IPS-NIHi11 (cell line): ENCODE measurements around the gene SPON1.
"Not testable (repeated sequence)": the region's sequence is repeated elsewhere in the genome, so short reads cannot be mapped to it uniquely, and the experiment has no call there.

ENCODE experiments used
- DNase-seq: peaks from one replicate; pipeline ENCODE4 v3.0.0; 2012; ENCODE audit warnings: mixed read lengths, low spot score

Gene SPON1

GRCh38 chr11:14127679-14128078 lies 165.2 kb downstream of the SPON1 start:
- DNase-seq: no peak

- no peak for DNase-seq
Observed at GRCh38 chr11:14132312-14132711, 169.8 kb downstream of the SPON1 start.

DNA sequence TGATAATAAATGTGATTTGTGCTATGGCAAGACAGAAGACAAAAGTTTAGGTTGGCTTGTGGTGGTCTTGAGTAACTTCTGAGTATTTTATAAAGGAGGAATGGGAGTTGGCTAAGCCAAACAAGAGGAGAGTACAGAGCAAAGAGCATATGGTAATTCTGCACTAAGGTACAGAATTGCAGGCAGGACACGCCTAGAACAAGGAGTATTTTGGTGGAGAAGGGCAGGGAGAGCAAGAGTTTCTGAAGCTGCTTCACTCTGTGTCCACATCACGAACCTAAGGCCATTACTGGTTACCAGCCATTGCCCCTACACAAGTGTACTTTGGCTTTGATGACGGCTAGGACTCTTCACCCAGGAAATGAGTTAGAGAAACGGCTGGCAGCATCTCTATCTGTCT lies 170.9 kb downstream of the SPON1 start:
- no peak for DNase-seq

- no peak for DNase-seq
Observed at GRCh38 chr11:14136561-14136960, 174.0 kb downstream of the SPON1 start.

GRCh38 chr11:14137284-14137683 lies 174.8 kb downstream of the SPON1 start:
- DNase-seq: no peak

GRCh38 chr11:14140991-14141390 lies 178.5 kb downstream of the SPON1 start:
- DNase-seq: no peak

GRCh38 chr11:14141676-14142075 lies 179.2 kb downstream of the SPON1 start:
- no peak for DNase-seq

DNA sequence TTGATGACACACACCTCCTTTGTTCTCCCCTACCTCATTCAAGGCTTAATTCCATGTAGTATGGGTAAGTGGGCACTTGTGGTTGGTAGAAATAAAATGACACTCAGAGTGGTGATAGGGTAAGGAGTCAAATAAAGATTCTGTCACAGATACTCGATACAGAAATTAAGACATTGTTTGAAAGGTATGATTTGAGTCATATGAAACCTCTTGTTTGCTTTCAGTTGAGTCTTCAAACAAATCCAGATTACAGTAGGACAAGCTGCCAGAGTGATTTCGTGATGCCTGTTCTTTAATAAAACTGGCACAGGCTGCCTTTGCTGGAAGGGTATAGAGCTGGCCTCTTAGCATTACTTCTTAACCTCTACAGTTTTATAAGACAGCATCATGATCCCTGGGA lies 182.4 kb downstream of the SPON1 start:
- DNase-seq: no peak

DNA sequence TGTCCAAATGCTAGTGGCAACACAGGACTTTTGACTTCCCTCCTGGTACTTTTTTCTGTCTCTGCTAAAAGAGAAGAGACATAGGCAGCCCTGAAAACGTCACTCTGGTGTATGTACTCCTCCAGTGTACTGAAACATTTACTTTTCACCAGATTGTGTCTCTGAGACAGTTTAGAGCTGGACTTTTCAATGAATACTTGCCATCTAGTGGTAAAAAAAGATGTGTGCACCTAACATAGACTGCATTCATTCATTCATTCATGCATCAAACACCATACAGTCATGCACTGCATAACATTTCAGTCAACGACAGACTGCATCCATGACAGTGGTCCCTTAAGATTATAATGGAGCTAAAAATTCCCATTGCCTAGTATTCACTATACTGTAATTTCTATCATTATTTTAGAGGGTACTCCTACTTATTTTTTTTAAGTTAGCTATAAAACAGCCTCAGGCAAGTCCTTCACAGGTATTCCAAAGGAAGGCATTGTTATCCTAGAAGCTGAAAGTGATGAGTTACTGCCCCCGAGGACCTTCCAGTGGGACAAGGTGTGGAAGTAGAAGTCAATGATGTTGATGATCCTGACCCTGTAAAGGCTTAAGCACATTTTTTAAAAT lies 186.2 kb downstream of the SPON1 start:
- DNase-seq: no peak

GRCh38 chr11:14149683-14150082 lies 187.2 kb downstream of the SPON1 start:
- DNase-seq: no peak

DNA sequence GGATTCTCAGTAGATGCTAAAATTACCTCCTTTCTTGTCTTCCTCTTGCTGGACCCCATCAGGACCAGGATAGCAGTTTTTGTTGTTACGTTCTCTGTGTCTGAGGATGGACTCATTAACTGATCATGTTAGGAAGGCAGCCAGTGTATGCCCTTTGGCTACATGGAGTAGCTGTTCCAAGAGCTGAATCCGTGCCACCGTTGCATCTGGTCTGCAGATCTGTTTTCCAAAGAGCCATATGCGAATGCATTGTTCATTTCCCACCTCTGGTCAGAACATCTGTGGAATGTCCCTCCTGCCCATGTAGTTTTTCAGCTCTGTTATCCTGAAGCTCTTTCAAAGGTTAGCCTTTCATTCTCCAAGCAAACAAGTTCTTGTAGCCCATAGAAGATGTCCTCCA lies 188.4 kb downstream of the SPON1 start:
- no peak for DNase-seq

- DNase-seq: not testable (repeated sequence)
Observed at GRCh38 chr11:14154103-14154502, 191.6 kb downstream of the SPON1 start.

GRCh38 chr11:14158393-14158792 lies 195.9 kb downstream of the SPON1 start:
- DNase-seq: no peak

GRCh38 chr11:14163576-14163975 lies 201.1 kb downstream of the SPON1 start:
- DNase-seq: no peak

GRCh38 chr11:14173679-14174078 lies 211.2 kb downstream of the SPON1 start:
- not testable (repeated sequence) for DNase-seq

DNA sequence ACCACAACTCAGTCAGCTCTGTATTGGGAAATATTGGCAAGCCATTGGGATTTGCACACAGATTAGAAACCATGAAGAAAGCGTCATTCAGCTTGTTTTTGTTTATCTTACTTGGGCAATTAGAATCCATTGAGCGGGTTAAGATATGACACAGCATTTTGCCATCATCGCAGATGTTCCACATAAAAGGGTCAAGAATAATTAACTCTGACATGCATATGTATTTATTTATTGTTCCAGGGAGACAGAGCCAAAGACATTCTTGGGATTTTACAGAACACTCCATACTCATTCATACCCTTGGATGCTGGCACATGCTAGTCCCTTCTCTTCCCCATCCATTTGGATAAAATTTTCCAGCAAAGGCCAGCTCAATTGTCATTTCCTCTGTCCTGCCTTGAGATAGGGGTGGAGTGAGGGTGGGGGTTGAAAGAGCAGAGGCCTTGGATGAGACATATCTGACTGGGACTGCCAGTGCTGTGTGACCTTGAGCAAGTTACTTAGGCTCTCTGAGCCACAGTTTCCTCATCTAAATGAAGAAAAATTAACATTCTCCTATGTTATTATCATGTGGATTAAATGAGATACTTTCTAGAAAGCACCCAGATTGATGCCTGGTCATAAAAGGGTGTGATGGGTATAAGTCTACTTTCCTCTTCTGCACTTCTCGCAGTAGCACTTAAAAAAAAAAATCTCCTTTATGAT lies 216.7 kb downstream of the SPON1 start:
- DNase-seq: no peak

DNA sequence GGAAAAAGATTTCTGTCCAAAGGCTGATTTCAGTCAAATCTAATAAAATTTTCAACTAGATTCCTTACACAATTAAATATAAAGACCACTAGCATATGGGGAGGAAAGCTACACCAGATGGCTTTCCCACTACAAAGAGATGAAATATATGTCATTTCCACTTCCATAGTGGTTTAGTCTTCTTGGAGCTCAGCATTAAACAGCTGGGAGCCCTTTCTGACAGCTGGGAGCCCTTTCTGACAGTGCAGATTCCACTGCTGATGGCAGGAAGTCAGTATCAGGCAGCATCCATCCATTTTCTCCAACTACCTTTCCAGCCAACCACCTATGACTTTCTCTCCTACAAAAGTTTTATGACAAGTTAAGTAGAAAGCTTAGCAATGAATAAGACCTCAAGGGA lies 218.6 kb downstream of the SPON1 start:
- DNase-seq: no peak

- DNase-seq: no peak
Observed at GRCh38 chr11:14182833-14183364, 220.4 kb downstream of the SPON1 start.

- DNase-seq: peak; percentile 36
Observed at GRCh38 chr11:14184028-14184940, 221.8 kb downstream of the SPON1 start.

- DNase-seq: no peak
Observed at GRCh38 chr11:14185461-14185860, 222.9 kb downstream of the SPON1 start.

DNA sequence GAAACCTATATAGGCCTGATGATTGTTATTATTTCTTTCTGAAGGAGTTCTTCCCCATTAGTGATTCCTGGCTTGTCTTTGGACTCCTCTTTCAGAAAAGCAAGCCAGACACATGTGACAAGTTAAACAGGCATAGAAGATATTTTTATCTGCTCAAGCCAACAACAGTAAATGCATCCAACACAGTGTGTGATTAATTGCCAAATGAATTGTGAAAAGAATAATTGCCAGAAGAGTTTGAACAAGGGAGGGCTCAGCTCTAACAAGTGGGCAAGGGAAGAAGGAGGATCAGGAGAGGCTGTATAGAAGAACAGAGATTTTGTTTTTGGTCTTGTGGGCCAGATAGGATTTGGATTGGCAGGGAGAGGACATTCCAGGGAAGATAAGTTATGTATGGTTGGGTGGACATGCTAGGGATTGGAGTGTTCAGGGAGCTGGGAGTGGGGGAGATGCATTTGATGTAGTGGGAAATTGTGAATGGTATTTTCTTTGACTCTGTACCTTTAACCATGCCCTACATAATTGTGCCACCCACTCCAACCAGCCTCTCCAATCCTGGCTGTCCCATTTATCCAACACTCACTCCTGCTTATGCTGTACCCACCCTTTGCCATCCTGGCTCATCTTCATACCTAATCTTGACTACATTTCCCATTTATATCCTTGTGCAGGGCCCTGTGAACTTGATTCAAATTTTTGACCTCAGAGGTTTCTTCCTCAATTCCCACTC lies 223.7 kb downstream of the SPON1 start:
- no peak for DNase-seq

DNA sequence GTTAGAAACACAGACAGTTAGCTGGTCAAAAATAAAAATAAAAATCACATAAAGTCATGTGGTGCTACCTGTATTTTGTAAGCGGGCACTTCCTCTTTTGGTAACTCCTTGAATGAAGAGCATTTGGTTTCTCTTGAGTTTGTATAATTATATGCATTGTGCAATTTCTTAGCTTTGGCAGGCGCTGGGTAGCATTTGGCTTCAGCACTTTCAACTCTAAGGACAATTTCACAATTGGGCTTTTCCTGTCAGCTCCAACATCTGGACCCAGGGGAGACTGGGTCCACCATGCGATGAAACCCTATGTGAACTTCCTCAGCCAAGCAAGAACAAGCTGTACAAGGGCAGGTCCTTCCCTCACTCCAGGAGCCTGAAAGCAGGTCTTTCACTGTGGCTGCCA lies 227.4 kb downstream of the SPON1 start:
- DNase-seq: no peak
